Suprapubic skin (tissue), 4 donors: ENCODE results near the gene AMPH. TPM values are rescaled to one million over a fixed set of nuclear protein-coding genes. Genes with fewer than 3 reads are reported as not detected.

ENCODE experiments used
- DNase-seq, 2 donors: peaks; one replicate each; pipeline ENCODE4 v3.0.0-alpha.2; 2019; ENCODE audit warnings: low spot score in 2 of 2
- H3K27ac ChIP-seq: fragments of 200-600 bp; sonication (generic); one replicate; pipeline ENCODE4 v1.5.1; 2019
- H3K27me3 ChIP-seq: fragments of 200-600 bp; sonication (generic); one replicate; pipeline ENCODE4 v1.5.1; 2019
- H3K36me3 ChIP-seq: fragments of 200-600 bp; sonication (generic); one replicate; pipeline ENCODE4 v1.5.1; 2019
- H3K4me1 ChIP-seq: fragments of 200-600 bp; sonication (generic); one replicate; pipeline ENCODE4 v1.5.1; 2019
- H3K4me3 ChIP-seq: fragments of 200-600 bp; sonication (generic); one replicate; pipeline ENCODE4 v1.5.1; 2019; ENCODE audit warnings: mild to moderate bottlenecking
- H3K9me3 ChIP-seq: fragments of 200-600 bp; sonication (generic); one replicate; pipeline ENCODE4 v1.5.1; 2019
- EP300 ChIP-seq: sonication (generic); formaldehyde crosslinking; IDR thresholded peaks from one replicate; pipeline ENCODE4 v1.6.1; 2017; ENCODE audit warnings: antibody characterized with exemption
- POLR2A ChIP-seq, 2 donors: fragments of 450-650 bp; IDR thresholded peaks; one replicate each; pipeline ENCODE4 v1.6.1; 2017; ENCODE audit warnings: antibody characterized with exemption in 2 of 2, mild to moderate bottlenecking in 2 of 2, moderate library complexity in 2 of 2
- POLR2AphosphoS5 ChIP-seq, 3 donors: sonication (generic); formaldehyde crosslinking; IDR thresholded peaks; one replicate each; pipeline ENCODE4 v1.6.1; 2017; ENCODE audit warnings: antibody characterized with exemption in 3 of 3
- WGBS: methylation state at CpG from one replicate; pipeline ENCODE4 v1.1.5; 2018; 5-methylcytosine and 5-hydroxymethylcytosine counted together
- total RNA-seq, 4 donors: library from RNA; depleted of rRNA; stranded (reverse); fragments of >200 nt; gene quantifications; one replicate each; pipeline ENCODE4 v1.1.0, GENCODE V29; 2016
- TF ChIP-seq, protein P1 (sequence below), 2 donors: fragments of 200-600 bp in 1 of 2; fragments of 450-650 bp in 1 of 2; sonication (generic) in 1 of 2; IDR thresholded peaks; one replicate each; pipeline ENCODE4 v1.5.1; 2016 to 2019; ENCODE audit warnings: antibody characterized with exemption in 2 of 2, mild to moderate bottlenecking in 1 of 2, moderate library complexity in 1 of 2

The AMPH gene
- total RNA-seq, 4 donors from 2014 or later = 1.7 to 6.3 (median 2.3) TPM

- H3K4me1 ChIP-seq = no peaks in the 10 kb centered on the region
- no peaks in the 10 kb centered on the region for H3K27me3 ChIP-seq
- H3K4me3 ChIP-seq = no peak overlapping the region
- TF ChIP-seq EP300 (no peak), POLR2AphosphoS5 (IDR thresholded peaks at IDR 0.05) (no peak), POLR2A (IDR thresholded peaks at IDR 0.05) (no peak)
- TF ChIP-seq, protein P1, sequence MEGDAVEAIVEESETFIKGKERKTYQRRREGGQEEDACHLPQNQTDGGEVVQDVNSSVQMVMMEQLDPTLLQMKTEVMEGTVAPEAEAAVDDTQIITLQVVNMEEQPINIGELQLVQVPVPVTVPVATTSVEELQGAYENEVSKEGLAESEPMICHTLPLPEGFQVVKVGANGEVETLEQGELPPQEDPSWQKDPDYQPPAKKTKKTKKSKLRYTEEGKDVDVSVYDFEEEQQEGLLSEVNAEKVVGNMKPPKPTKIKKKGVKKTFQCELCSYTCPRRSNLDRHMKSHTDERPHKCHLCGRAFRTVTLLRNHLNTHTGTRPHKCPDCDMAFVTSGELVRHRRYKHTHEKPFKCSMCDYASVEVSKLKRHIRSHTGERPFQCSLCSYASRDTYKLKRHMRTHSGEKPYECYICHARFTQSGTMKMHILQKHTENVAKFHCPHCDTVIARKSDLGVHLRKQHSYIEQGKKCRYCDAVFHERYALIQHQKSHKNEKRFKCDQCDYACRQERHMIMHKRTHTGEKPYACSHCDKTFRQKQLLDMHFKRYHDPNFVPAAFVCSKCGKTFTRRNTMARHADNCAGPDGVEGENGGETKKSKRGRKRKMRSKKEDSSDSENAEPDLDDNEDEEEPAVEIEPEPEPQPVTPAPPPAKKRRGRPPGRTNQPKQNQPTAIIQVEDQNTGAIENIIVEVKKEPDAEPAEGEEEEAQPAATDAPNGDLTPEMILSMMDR (IDR thresholded peaks at IDR 0.05) = no peak
- DNase-seq = no peak
- no peaks in the 10 kb centered on the region for H3K36me3 ChIP-seq
- 75% methylated on average over 6 of the region's 6 CpGs for WGBS
- H3K9me3 ChIP-seq = no peaks in the 10 kb centered on the region
- H3K27ac ChIP-seq = no peak overlapping the region
These were observed 165.2 kb downstream of the AMPH start for GRCh38 chr7:38465956-38466355.

DNA sequence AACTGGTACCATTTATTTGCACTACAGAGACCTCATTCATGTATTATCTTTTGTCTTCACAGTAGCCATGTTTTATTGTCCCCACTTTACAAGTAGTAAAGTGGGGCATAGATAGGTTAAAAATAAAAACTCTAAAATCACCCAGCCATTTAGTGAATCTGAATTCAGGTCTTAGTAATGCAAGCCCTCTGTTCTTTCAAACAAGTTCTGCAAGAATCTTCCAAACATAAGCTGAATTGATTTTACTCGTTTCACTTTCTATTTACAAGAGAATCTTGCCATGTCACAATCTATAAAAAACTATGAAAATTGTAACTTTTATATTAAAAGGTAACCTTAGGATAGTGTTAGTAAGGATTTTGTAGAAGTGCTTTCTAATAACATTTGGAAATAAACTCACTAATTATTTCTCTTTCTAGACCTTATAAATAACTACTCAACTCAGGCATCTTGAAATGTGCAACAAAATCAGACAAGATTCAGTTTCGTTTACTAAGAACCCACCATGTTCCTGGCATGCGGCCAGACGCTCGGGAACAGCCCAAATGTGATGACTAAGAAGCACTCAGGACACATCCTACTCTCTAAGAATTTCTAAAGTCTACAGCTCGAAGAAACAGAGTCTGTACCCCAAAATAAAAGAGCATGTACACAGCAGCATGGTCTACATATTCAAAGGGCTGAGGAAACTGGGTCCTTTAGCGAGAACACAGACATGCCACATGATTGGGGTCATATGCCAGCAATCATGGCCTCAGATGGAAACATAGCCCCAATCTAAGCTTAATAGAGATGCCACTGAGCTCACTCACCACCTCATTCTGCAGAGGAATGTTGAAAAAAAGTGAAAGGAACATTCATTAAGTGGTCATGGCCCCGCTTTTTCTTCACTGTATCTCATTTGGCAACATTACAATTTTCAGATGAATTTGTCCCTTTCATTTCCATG is 167.6 kb downstream of the AMPH start:
- DNase-seq = no peak
- WGBS = 81% methylated on average over 8 of the region's 8 CpGs
- Histone ChIP-seq H3K9me3 (no peaks in the 10 kb centered on the region), H3K27ac (no peak overlapping the region), H3K4me1 (no peaks in the 10 kb centered on the region), H3K36me3 (no peaks in the 10 kb centered on the region), H3K4me3 (no peak overlapping the region), H3K27me3 (no peaks in the 10 kb centered on the region)
- TF ChIP-seq EP300 = no peak
- TF ChIP-seq, protein P1 (IDR thresholded peaks at IDR 0.05) = no peak
- no peak for TF ChIP-seq POLR2A (IDR thresholded peaks at IDR 0.05)
- no peak for TF ChIP-seq POLR2AphosphoS5 (IDR thresholded peaks at IDR 0.05)

- no peaks in the 10 kb centered on the region for H3K9me3 ChIP-seq
- no peak overlapping the region for H3K4me3 ChIP-seq
- no peak for DNase-seq
- H3K36me3 ChIP-seq = no peaks in the 10 kb centered on the region
- TF ChIP-seq, protein P1 (IDR thresholded peaks at IDR 0.05) = no peak
- TF ChIP-seq POLR2AphosphoS5 (IDR thresholded peaks at IDR 0.05) = no peak
- no peak for TF ChIP-seq EP300
- TF ChIP-seq POLR2A (IDR thresholded peaks at IDR 0.05) = no peak
- H3K27ac ChIP-seq = no peak overlapping the region
- no peaks in the 10 kb centered on the region for H3K27me3 ChIP-seq
- no peaks in the 10 kb centered on the region for H3K4me1 ChIP-seq
- WGBS = 96% methylated on average over 11 of the region's 11 CpGs
These were observed 168.4 kb downstream of the AMPH start for GRCh38 chr7:38462819-38463218.

- Histone ChIP-seq H3K27me3 (no peaks in the 10 kb centered on the region), H3K36me3 (no peaks in the 10 kb centered on the region), H3K4me3 (no peak overlapping the region), H3K9me3 (no peaks in the 10 kb centered on the region), H3K4me1 (no peaks in the 10 kb centered on the region), H3K27ac (no peak overlapping the region)
- no peak for TF ChIP-seq POLR2A (IDR thresholded peaks at IDR 0.05)
- TF ChIP-seq, protein P1 (IDR thresholded peaks at IDR 0.05) = no peak
- TF ChIP-seq EP300 = no peak
- TF ChIP-seq POLR2AphosphoS5 (IDR thresholded peaks at IDR 0.05) = no peak
- no peak for DNase-seq
- 90% methylated on average over 7 of the region's 7 CpGs for WGBS
These were observed 169.3 kb downstream of the AMPH start for GRCh38 chr7:38461887-38462286.

GRCh38 chr7:38453826-38454225 is 177.3 kb downstream of the AMPH start:
- H3K27me3 ChIP-seq = no peaks in the 10 kb centered on the region
- TF ChIP-seq, protein P1 (IDR thresholded peaks at IDR 0.05) = no peak
- TF ChIP-seq EP300 = no peak
- peaks cover 9% of the 10 kb centered on the region for H3K4me1 ChIP-seq
- no peaks in the 10 kb centered on the region for H3K36me3 ChIP-seq
- H3K9me3 ChIP-seq = no peaks in the 10 kb centered on the region
- H3K4me3 ChIP-seq = no peak overlapping the region
- no peak for DNase-seq
- no peak overlapping the region for H3K27ac ChIP-seq
- 95% methylated on average over 5 of the region's 5 CpGs for WGBS
